CD4-positive, alpha-beta T cell treated with Interleukin-15 for 4 hours (primary cell): ENCODE measurements around the gene ATP9B.

Source experiments
- DNase-seq: peaks from one replicate; pipeline ENCODE4 v3.0.0-alpha.2; 2020; ENCODE audit warnings: low spot score

Gene ATP9B

GRCh38 chr18:79068937-79069716 is at the start of gene ATP9B:
TSS of gene ATP9B (plus strand) at chr18:79069394. CDS start at chr18:79069411, 17 bp downstream.
- peak; percentile 99 for DNase-seq

- DNase-seq: no peak
Observed at GRCh38 chr18:79019881-79020280, 49.3 kb upstream of the ATP9B start.

GRCh38 chr18:79022603-79023002 is 46.6 kb upstream of the ATP9B start:
- no peak for DNase-seq

GRCh38 chr18:79026491-79026890 is 42.7 kb upstream of the ATP9B start:
- no peak for DNase-seq

- DNase-seq: no peak
Observed at GRCh38 chr18:79030680-79031079, 38.5 kb upstream of the ATP9B start.

- no peak for DNase-seq
Observed at GRCh38 chr18:79042276-79042675, 26.9 kb upstream of the ATP9B start.

- no peak for DNase-seq
Observed at GRCh38 chr18:79043288-79043687, 25.9 kb upstream of the ATP9B start.

GRCh38 chr18:79046522-79046921 is 22.7 kb upstream of the ATP9B start:
- no peak for DNase-seq

GRCh38 chr18:79047556-79048244 is 21.5 kb upstream of the ATP9B start:
- DNase-seq: peak; percentile 16

- no peak for DNase-seq
Observed at GRCh38 chr18:79048245-79048632, 21.0 kb upstream of the ATP9B start.

- no peak for DNase-seq
Observed at GRCh38 chr18:79049506-79049905, 19.7 kb upstream of the ATP9B start.

- DNase-seq: no peak
Observed at GRCh38 chr18:79050005-79050404, 19.2 kb upstream of the ATP9B start.

- no peak for DNase-seq
Observed at GRCh38 chr18:79056827-79057367, 12.3 kb upstream of the ATP9B start.

- DNase-seq: no peak
Observed at GRCh38 chr18:79058007-79058406, 11.2 kb upstream of the ATP9B start.

- no peak for DNase-seq
Observed at GRCh38 chr18:79062806-79063205, 6.4 kb upstream of the ATP9B start.

- DNase-seq: no peak
Observed at GRCh38 chr18:79064228-79064627, 5.0 kb upstream of the ATP9B start.

GRCh38 chr18:79065802-79066201 is 3.4 kb upstream of the ATP9B start:
- DNase-seq: no peak

- DNase-seq: no peak
Observed at GRCh38 chr18:79067611-79068010, 1.6 kb upstream of the ATP9B start.

- peak; percentile 22 for DNase-seq
Observed at GRCh38 chr18:79068341-79068936, 755 bp upstream of the ATP9B start.

GRCh38 chr18:79069717-79070151 is 540 bp downstream of the ATP9B start:
- no peak for DNase-seq

- DNase-seq: no peak
Observed at GRCh38 chr18:79070486-79070885, 1.3 kb downstream of the ATP9B start.

- no peak for DNase-seq
Observed at GRCh38 chr18:79071037-79071436, 1.8 kb downstream of the ATP9B start.
